GM18861 (cell line): Measurements from ENCODE around the gene MYO9A.
"Not testable (repeated sequence)": the region's sequence is repeated elsewhere in the genome, so short reads cannot be mapped to it uniquely, and the experiment has no call there.

Source experiments
- ATAC-seq: cut with Tn5 transposase; IDR thresholded peaks from one replicate; pipeline ENCODE4 v1.9.1; 2021; ENCODE audit not compliant: unreplicated experiment

The MYO9A gene

GRCh38 chr15:72092006-72092405, 25.9 kb downstream of the MYO9A start:
- no peak for ATAC-seq

GRCh38 chr15:72086920-72087648, 30.9 kb downstream of the MYO9A start:
- no peak for ATAC-seq

- no peak for ATAC-seq
These were observed 31.8 kb downstream of the MYO9A start for GRCh38 chr15:72086010-72086697.

GRCh38 chr15:72082176-72082575, 35.8 kb downstream of the MYO9A start:
- no peak for ATAC-seq

GRCh38 chr15:72078887-72079286, 39.1 kb downstream of the MYO9A start:
- ATAC-seq = peak; percentile 75

- ATAC-seq = no peak
These were observed 40.0 kb downstream of the MYO9A start for GRCh38 chr15:72077950-72078349.

- no peak for ATAC-seq
These were observed 43.5 kb downstream of the MYO9A start for GRCh38 chr15:72074335-72075060.

- not testable (repeated sequence) for ATAC-seq
These were observed 46.5 kb downstream of the MYO9A start for GRCh38 chr15:72071448-72071825.

GRCh38 chr15:72070817-72071447, 47.0 kb downstream of the MYO9A start:
- no peak for ATAC-seq

- ATAC-seq = no peak
These were observed 49.1 kb downstream of the MYO9A start for GRCh38 chr15:72068856-72069255.

- no peak for ATAC-seq
These were observed 52.1 kb downstream of the MYO9A start for GRCh38 chr15:72065801-72066200.

- ATAC-seq = no peak
These were observed 54.8 kb downstream of the MYO9A start for GRCh38 chr15:72063186-72063585.

GRCh38 chr15:72062319-72062718, 55.6 kb downstream of the MYO9A start:
- ATAC-seq = no peak

GRCh38 chr15:72060687-72061250, 57.2 kb downstream of the MYO9A start:
- no peak for ATAC-seq

- ATAC-seq = no peak
These were observed 59.4 kb downstream of the MYO9A start for GRCh38 chr15:72058585-72058984.

- ATAC-seq = no peak
These were observed 60.3 kb downstream of the MYO9A start for GRCh38 chr15:72057548-72058091.

- ATAC-seq = not testable (repeated sequence)
These were observed 61.7 kb downstream of the MYO9A start for GRCh38 chr15:72056217-72056616.

- not testable (repeated sequence) for ATAC-seq
These were observed 64.7 kb downstream of the MYO9A start for GRCh38 chr15:72053297-72053696.

GRCh38 chr15:72050700-72051099, 67.2 kb downstream of the MYO9A start:
- ATAC-seq = no peak

- no peak for ATAC-seq
These were observed 70.9 kb downstream of the MYO9A start for GRCh38 chr15:72047020-72047419.

GRCh38 chr15:72044956-72045355, 73.0 kb downstream of the MYO9A start:
- ATAC-seq = no peak
